IMR-90 (cell line): ENCODE data around the gene C1QL1. TPM values are rescaled to one million over a fixed set of nuclear protein-coding genes. Genes with fewer than 3 reads are reported as not detected.
A peak's percentile ranks its signal among the peaks of the same experiment; 100 is the strongest.

Source experiments
- ATAC-seq: fragments of 200-7000 bp; cut with Tn5 transposase; 2 replicates; pipeline ENCODE4 v1.9.1; 2020; ENCODE audit warnings: low read depth, mild to moderate bottlenecking, moderate library complexity
- BruUV-seq: library from RNA; stranded (reverse); fragments of 400-500 nt; replicated peaks from 2 replicates; lab custom pipeline; 2021; lab: Mats Ljungman, UMichigan
- CTCF ChIA-PET: fragments of 300-600 bp; formaldehyde crosslinking; extraction: SDS; loops from one replicate; lab custom pipeline; 2021; ENCODE audit warnings: antibody characterized with exemption; lab: Yijun Ruan, JAX
- POLR2A ChIA-PET: fragments of 300-600 bp; sonication (Branson Sonifier 250); formaldehyde crosslinking; loops from one replicate; lab custom pipeline; 2022; ENCODE audit warnings: antibody characterized with exemption; ENCODE audit not compliant: unreplicated experiment; lab: Charles Lee
- DNase-seq: peaks from one replicate; pipeline ENCODE4 v3.0.0; 2013
- H2AFZ ChIP-seq: replicated peaks from 2 replicates; pipeline ENCODE3; 2013; ENCODE audit warnings: low read length, mild to moderate bottlenecking; ENCODE audit not compliant: poor library complexity
- H2AK5ac ChIP-seq: 2 replicates; pipeline ENCODE4 v1.6.1; 2013; ENCODE audit warnings: low read depth, low read length, inconsistent platforms
- H2AK9ac ChIP-seq: replicated peaks from 2 replicates; pipeline ENCODE3; 2013; ENCODE audit warnings: mild to moderate bottlenecking, low read depth, low read length, moderate library complexity; ENCODE audit not compliant: poor library complexity
- H2BK120ac ChIP-seq: 2 replicates; pipeline ENCODE4 v1.6.1; 2013; ENCODE audit warnings: low read depth, low read length, inconsistent platforms
- H2BK15ac ChIP-seq: 3 replicates; pipeline ENCODE4 v1.6.1; 2013; ENCODE audit warnings: low read depth, low read length, inconsistent platforms
- H2BK20ac ChIP-seq: 2 replicates; pipeline ENCODE4 v1.6.1; 2013; ENCODE audit warnings: low read depth, mild to moderate bottlenecking, inconsistent platforms, low read length, moderate library complexity
- H2BK5ac ChIP-seq: 2 replicates; pipeline ENCODE4 v1.6.1; 2013; ENCODE audit warnings: mild to moderate bottlenecking, low read depth, low read length, inconsistent platforms; ENCODE audit not compliant: poor library complexity, severe bottlenecking
- H3K14ac ChIP-seq: replicated peaks from 2 replicates; pipeline ENCODE4 v1.6.1; 2013; ENCODE audit warnings: low read depth, low read length, inconsistent platforms
- H3K18ac ChIP-seq: 2 replicates; pipeline ENCODE4 v1.6.1; 2013; ENCODE audit warnings: low read depth, low read length, control low read depth
- H3K23ac ChIP-seq: 2 replicates; pipeline ENCODE4 v1.6.1; 2013; ENCODE audit warnings: low read depth, low read length, inconsistent platforms
- H3K27ac ChIP-seq: 2 replicates; pipeline ENCODE4 v1.5.1; 2013; ENCODE audit warnings: mild to moderate bottlenecking, control low read depth, low read length; ENCODE audit not compliant: insufficient read depth
- H3K27me3 ChIP-seq: 2 replicates; pipeline ENCODE4 v1.6.1; 2013; ENCODE audit warnings: low read length; ENCODE audit not compliant: control insufficient read depth, insufficient read depth
- H3K36me3 ChIP-seq: 2 replicates; pipeline ENCODE4 v1.6.1; 2013; ENCODE audit warnings: low read length, mixed read lengths; ENCODE audit not compliant: control insufficient read depth, insufficient read depth
- H3K4ac ChIP-seq: 2 replicates; pipeline ENCODE4 v1.6.1; 2013; ENCODE audit warnings: low read depth, low read length, inconsistent platforms
- H3K4me1 ChIP-seq: 2 replicates; pipeline ENCODE4 v1.6.1; 2013; ENCODE audit warnings: low read length, mixed read lengths; ENCODE audit not compliant: control insufficient read depth, insufficient read depth
- H3K4me2 ChIP-seq: 2 replicates; pipeline ENCODE4 v1.6.1; 2013; ENCODE audit warnings: low read depth, mild to moderate bottlenecking, control low read depth, low read length, moderate library complexity
- H3K4me3 ChIP-seq: 2 replicates; pipeline ENCODE4 v1.5.1; 2013; ENCODE audit warnings: low read depth, mild to moderate bottlenecking, control low read depth, low read length, moderate library complexity; ENCODE audit not compliant: insufficient read depth
- H3K56ac ChIP-seq: 2 replicates; pipeline ENCODE4 v1.6.1; 2013; ENCODE audit warnings: low read length, inconsistent platforms; ENCODE audit not compliant: insufficient read depth; ENCODE audit errors: extremely low read depth
- H3K79me1 ChIP-seq, 2 experiments: 2 replicates each; pipeline ENCODE4 v1.6.1; 2013; ENCODE audit warnings: low read length in 2 of 2, inconsistent platforms in 1 of 2, low read depth in 1 of 2
- H3K9ac ChIP-seq: 2 replicates; pipeline ENCODE4 v1.6.1; 2013; ENCODE audit warnings: low read depth, low read length, control low read depth
- H3K9me1 ChIP-seq: 2 replicates; pipeline ENCODE4 v1.6.1; 2013; ENCODE audit warnings: low read length, inconsistent platforms; ENCODE audit not compliant: insufficient read depth
- H3K9me3 ChIP-seq: 2 replicates; pipeline ENCODE4 v1.6.1; 2013; ENCODE audit warnings: low read length; ENCODE audit not compliant: control insufficient read depth, insufficient read depth
- H4K20me1 ChIP-seq: 2 replicates; pipeline ENCODE4 v1.6.1; 2013; ENCODE audit warnings: low read length, inconsistent platforms; ENCODE audit not compliant: insufficient read depth
- H4K5ac ChIP-seq: 2 replicates; pipeline ENCODE4 v1.6.1; 2013; ENCODE audit warnings: mild to moderate bottlenecking, low read depth, low read length, control low read depth
- H4K8ac ChIP-seq, 2 experiments: 2 replicates each; pipeline ENCODE4 v1.6.1; 2013; ENCODE audit warnings: low read depth in 2 of 2, low read length in 2 of 2, control low read depth in 1 of 2, inconsistent platforms in 1 of 2
- H4K91ac ChIP-seq: 2 replicates; pipeline ENCODE4 v1.6.1; 2013; ENCODE audit warnings: low read depth, low read length, inconsistent platforms; ENCODE audit not compliant: insufficient read depth
- MAZ ChIP-seq: IDR thresholded peaks from 2 replicates; pipeline ENCODE4 v1.6.1; 2012; ENCODE audit warnings: low read depth, mild to moderate bottlenecking, low read length, improper control_type of control experiment, moderate library complexity, borderline replicate concordance
- WGBS, 2 experiments: methylation state at CpG; one replicate each; pipeline versions ENCODE4 v1.1.5 to v1.1.7; 2013; ENCODE audit warnings: missing lambda C conversion rate in 2 of 2; ENCODE audit not compliant: insufficient read length in 1 of 2; ENCODE audit errors: extremely low coverage in 2 of 2; 5-methylcytosine and 5-hydroxymethylcytosine counted together
- dilution Hi-C: fragments of 300-500 bp; cut with HindIII; formaldehyde crosslinking; loops from one replicate; pipeline ENCODE4 v1.14.3; 2018; ENCODE audit warnings: low sequenced_read_pairs; ENCODE audit not compliant: unreplicated experiment
- in situ Hi-C: fragments of 300-500 bp; cut with MboI; formaldehyde crosslinking; loops from 3 replicates; pipeline ENCODE4 v1.14.3; 2019; ENCODE audit warnings: low sequenced_read_pairs, inconsistent platforms, mixed read lengths
- intact Hi-C: fragments of 100-400 bp; cut with micrococcal nuclease; formaldehyde crosslinking; loops from 2 replicates; pipeline ENCODE4 v1.10.0; 2022
- polyA plus RNA-seq, 3 experiments: library from polyadenylated mRNA; depleted of rRNA; stranded (reverse); fragments of >200 nt; gene quantifications; 2 replicates each; pipeline ENCODE4 v1.2.3, GENCODE V29; 2012; ENCODE audit warnings: low replicate concordance in 1 of 3
- total RNA-seq: library from RNA; depleted of rRNA; stranded (reverse); fragments of >200 nt; gene quantifications from 2 replicates; pipeline ENCODE4 v1.2.3, GENCODE V29; 2012
- TF ChIP-seq, protein P1 (sequence below): conservative IDR thresholded peaks from 2 replicates; pipeline ENCODE4 v1.5.1; 2012; ENCODE audit warnings: mild to moderate bottlenecking, low read depth, low read length, improper control_type of control experiment

C1QL1 gene
- total and polyA plus RNA-seq, 2 of the 4 experiments (the other 2 are of a cell fraction), result 0.18 to 0.84 TPM

DNA sequence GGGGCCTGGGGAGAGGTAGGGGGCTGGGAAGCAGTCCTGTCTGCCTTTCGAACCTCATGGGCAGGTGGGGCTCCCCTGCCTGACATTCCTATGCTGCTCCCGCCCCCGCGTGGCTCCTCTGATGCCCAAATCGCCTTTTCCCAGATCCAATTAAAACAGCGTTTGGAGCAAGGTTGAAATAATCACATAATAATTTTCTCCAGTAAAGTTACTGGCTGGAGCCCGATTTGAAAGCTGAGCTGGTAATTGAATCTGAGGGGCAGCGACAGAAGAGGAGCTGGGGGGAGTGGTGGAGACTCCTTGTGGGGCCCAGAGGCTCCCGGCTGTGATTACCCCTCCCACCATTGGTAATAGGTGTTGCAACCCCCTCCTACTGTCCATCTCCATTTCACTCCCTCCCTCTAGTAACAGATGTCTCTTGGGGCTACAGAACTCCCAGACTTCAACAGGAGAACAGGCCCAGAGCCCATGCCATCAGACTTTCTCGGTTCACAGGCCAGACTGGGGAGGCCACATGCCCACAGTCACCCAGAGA is 38.9 kb upstream of the C1QL1 start:
- no peak overlapping the region for H2AK9ac ChIP-seq
- CTCF ChIA-PET, result interaction anchor here (0.6 kb wide), 1 partner anchor 10 kb away, joined by 4 read pairs; no protein-coding TSS in a partner anchor
- in situ Hi-C loops, result no loop called here
- H3K9ac ChIP-seq, result no peak overlapping the region
- H2BK20ac ChIP-seq, result no peak overlapping the region
- intact Hi-C loops, result no loop called here
- no peak overlapping the region for H2BK15ac ChIP-seq
- TF ChIP-seq, protein P1, sequence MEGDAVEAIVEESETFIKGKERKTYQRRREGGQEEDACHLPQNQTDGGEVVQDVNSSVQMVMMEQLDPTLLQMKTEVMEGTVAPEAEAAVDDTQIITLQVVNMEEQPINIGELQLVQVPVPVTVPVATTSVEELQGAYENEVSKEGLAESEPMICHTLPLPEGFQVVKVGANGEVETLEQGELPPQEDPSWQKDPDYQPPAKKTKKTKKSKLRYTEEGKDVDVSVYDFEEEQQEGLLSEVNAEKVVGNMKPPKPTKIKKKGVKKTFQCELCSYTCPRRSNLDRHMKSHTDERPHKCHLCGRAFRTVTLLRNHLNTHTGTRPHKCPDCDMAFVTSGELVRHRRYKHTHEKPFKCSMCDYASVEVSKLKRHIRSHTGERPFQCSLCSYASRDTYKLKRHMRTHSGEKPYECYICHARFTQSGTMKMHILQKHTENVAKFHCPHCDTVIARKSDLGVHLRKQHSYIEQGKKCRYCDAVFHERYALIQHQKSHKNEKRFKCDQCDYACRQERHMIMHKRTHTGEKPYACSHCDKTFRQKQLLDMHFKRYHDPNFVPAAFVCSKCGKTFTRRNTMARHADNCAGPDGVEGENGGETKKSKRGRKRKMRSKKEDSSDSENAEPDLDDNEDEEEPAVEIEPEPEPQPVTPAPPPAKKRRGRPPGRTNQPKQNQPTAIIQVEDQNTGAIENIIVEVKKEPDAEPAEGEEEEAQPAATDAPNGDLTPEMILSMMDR, result no peak
- no peak for TF ChIP-seq MAZ
- no peaks in the 10 kb centered on the region for H4K20me1 ChIP-seq
- BruUV-seq, result no TSS peak
- no peak overlapping the region for H4K91ac ChIP-seq
- POLR2A ChIA-PET, result no interaction called here
- no peaks in the 10 kb centered on the region for H3K4me1 ChIP-seq
- dilution Hi-C loops, result no loop called here
- no peak overlapping the region for H3K23ac ChIP-seq
- no peak overlapping the region for H2AK5ac ChIP-seq
- H3K27ac ChIP-seq, result no peak overlapping the region
- no CpG with 5 or more reads among the region's 10 CpGs for WGBS, 2 experiments
- DNase-seq (no peak), ATAC-seq (peak; percentile 29)
- H3K4me3 ChIP-seq, result no peak overlapping the region
- no peak overlapping the region for H3K18ac ChIP-seq
- no peak overlapping the region for H3K56ac ChIP-seq
- no peak overlapping the region for H3K4me2 ChIP-seq
- peaks cover 33% of the 10 kb centered on the region for H3K27me3 ChIP-seq
- H4K5ac ChIP-seq, result no peak overlapping the region
- H3K9me3 ChIP-seq, result no peaks in the 10 kb centered on the region
- no peak overlapping the region for H2BK120ac ChIP-seq
- H2AFZ ChIP-seq, result peak overlapping the region; percentile 35
- no peaks in the 10 kb centered on the region for H3K9me1 ChIP-seq
- H2BK5ac ChIP-seq, result no peak overlapping the region
- no peak overlapping the region for H4K8ac ChIP-seq
- H3K79me1 ChIP-seq, result no peaks in the 10 kb centered on the region
- H3K36me3 ChIP-seq, result no peaks in the 10 kb centered on the region
- H3K14ac ChIP-seq, result no peak overlapping the region
- H3K4ac ChIP-seq, result no peak overlapping the region
